Loucy (cell line): Measurements from ENCODE around the gene HBM.

Experiments
- H2AFZ ChIP-seq: fragments of 200-600 bp; sonication (generic); 2 replicates; pipeline ENCODE4 v1.6.0; 2016; ENCODE audit warnings: antibody characterized with exemption, mild to moderate bottlenecking, low read length, moderate library complexity
- H3F3A ChIP-seq: fragments of 200-600 bp; 2 replicates; pipeline ENCODE4 v1.6.0; 2016; ENCODE audit warnings: antibody characterized with exemption, low read depth, mild to moderate bottlenecking
- H3K27me3 ChIP-seq: fragments of 200-600 bp; sonication (generic); 2 replicates; pipeline ENCODE4 v1.6.1; 2014; ENCODE audit warnings: low read length, mild to moderate bottlenecking; ENCODE audit not compliant: insufficient read depth, poor library complexity, severe bottlenecking
- H3K36me3 ChIP-seq: fragments of 200-600 bp; sonication (generic); 2 replicates; pipeline ENCODE4 v1.6.1; 2016; ENCODE audit warnings: low read length; ENCODE audit not compliant: insufficient read depth
- H3K4me1 ChIP-seq: fragments of 200-600 bp; sonication (generic); 2 replicates; pipeline ENCODE4 v1.5.1; 2014; ENCODE audit warnings: low read length, mild to moderate bottlenecking; ENCODE audit not compliant: insufficient read depth, poor library complexity, severe bottlenecking
- H3K4me2 ChIP-seq: fragments of 200-600 bp; sonication (generic); 2 replicates; pipeline ENCODE4 v1.6.0; 2014; ENCODE audit warnings: antibody characterized with exemption, low read length, low read depth, mild to moderate bottlenecking; ENCODE audit not compliant: poor library complexity, severe bottlenecking
- H3K4me3 ChIP-seq: fragments of 200-600 bp; sonication (generic); 2 replicates; pipeline ENCODE4 v1.5.1; 2014; ENCODE audit warnings: low read length, mild to moderate bottlenecking, mixed read lengths; ENCODE audit not compliant: poor library complexity, severe bottlenecking
- H3K79me2 ChIP-seq: fragments of 200-600 bp; sonication (generic); 2 replicates; pipeline ENCODE4 v1.6.1; 2014; ENCODE audit warnings: low read length; ENCODE audit not compliant: insufficient read depth
- H3K9ac ChIP-seq: fragments of 200-600 bp; sonication (generic); 2 replicates; pipeline ENCODE4 v1.6.0; 2014; ENCODE audit warnings: mild to moderate bottlenecking, low read depth, low read length, moderate library complexity; ENCODE audit not compliant: poor library complexity, severe bottlenecking
- H3K9me2 ChIP-seq: fragments of 200-600 bp; sonication (generic); replicated peaks from 2 replicates; pipeline ENCODE4 v1.6.1; 2016; ENCODE audit warnings: low read depth, low read length, mixed read lengths
- H3K9me3 ChIP-seq: fragments of 200-600 bp; sonication (generic); 2 replicates; pipeline ENCODE4 v1.6.1; 2014; ENCODE audit warnings: mild to moderate bottlenecking, antibody characterized with exemption, low read length, low read depth; ENCODE audit not compliant: insufficient read depth
- H4K20me1 ChIP-seq: fragments of 200-600 bp; sonication (generic); 2 replicates; pipeline ENCODE4 v1.6.0; 2014; ENCODE audit warnings: antibody characterized with exemption, low read length, mild to moderate bottlenecking; ENCODE audit not compliant: insufficient read depth, poor library complexity, severe bottlenecking
- EZH2phosphoT487 ChIP-seq: fragments of 200-600 bp; IDR thresholded peaks from 2 replicates; pipeline ENCODE4 v1.6.1; 2018; ENCODE audit warnings: antibody characterized with exemption, mild to moderate bottlenecking, moderate library complexity, borderline replicate concordance
- TF ChIP-seq, protein P1 (sequence below): fragments of 200-600 bp; sonication (generic); conservative IDR thresholded peaks from 2 replicates; pipeline ENCODE4 v1.5.1; 2014; ENCODE audit warnings: mild to moderate bottlenecking, antibody characterized with exemption, low read length

HBM gene

DNA sequence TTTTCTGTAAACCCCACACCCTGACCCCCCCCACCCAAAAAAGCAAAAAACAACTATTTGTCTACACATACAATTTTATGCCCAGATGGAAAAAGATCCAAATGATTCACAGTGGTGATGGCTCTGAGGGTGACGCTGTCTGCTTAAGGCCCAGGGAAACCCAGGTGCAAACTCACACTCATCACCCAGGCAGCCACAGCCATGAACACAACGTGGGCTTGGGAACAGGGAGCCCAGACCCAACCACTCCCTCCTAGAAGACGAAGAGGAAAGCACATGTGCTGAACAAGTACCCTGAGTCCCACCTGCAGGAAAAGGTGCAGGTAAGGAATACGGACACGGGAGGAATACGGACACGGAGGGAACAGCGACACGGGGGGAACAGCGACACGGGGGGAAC, 19.9 kb downstream of the HBM start:
- H3K27me3 ChIP-seq: no peaks in the 10 kb centered on the region
- no peaks in the 10 kb centered on the region for H3K4me1 ChIP-seq
- H2AFZ ChIP-seq: no peak overlapping the region
- no peaks in the 10 kb centered on the region for H3K79me2 ChIP-seq
- H3F3A ChIP-seq: no peaks in the 10 kb centered on the region
- no peak overlapping the region for H3K4me2 ChIP-seq
- no peak for TF ChIP-seq EZH2phosphoT487
- TF ChIP-seq, protein P1, sequence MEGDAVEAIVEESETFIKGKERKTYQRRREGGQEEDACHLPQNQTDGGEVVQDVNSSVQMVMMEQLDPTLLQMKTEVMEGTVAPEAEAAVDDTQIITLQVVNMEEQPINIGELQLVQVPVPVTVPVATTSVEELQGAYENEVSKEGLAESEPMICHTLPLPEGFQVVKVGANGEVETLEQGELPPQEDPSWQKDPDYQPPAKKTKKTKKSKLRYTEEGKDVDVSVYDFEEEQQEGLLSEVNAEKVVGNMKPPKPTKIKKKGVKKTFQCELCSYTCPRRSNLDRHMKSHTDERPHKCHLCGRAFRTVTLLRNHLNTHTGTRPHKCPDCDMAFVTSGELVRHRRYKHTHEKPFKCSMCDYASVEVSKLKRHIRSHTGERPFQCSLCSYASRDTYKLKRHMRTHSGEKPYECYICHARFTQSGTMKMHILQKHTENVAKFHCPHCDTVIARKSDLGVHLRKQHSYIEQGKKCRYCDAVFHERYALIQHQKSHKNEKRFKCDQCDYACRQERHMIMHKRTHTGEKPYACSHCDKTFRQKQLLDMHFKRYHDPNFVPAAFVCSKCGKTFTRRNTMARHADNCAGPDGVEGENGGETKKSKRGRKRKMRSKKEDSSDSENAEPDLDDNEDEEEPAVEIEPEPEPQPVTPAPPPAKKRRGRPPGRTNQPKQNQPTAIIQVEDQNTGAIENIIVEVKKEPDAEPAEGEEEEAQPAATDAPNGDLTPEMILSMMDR: no peak
- no peaks in the 10 kb centered on the region for H4K20me1 ChIP-seq
- peaks cover 21% of the 10 kb centered on the region; the same call in 1 of the 2 replicates for H3K36me3 ChIP-seq
- no peak overlapping the region for H3K9ac ChIP-seq
- H3K9me2 ChIP-seq: no peaks in the 10 kb centered on the region
- no peaks in the 10 kb centered on the region for H3K9me3 ChIP-seq
- no peak overlapping the region for H3K4me3 ChIP-seq

DNA sequence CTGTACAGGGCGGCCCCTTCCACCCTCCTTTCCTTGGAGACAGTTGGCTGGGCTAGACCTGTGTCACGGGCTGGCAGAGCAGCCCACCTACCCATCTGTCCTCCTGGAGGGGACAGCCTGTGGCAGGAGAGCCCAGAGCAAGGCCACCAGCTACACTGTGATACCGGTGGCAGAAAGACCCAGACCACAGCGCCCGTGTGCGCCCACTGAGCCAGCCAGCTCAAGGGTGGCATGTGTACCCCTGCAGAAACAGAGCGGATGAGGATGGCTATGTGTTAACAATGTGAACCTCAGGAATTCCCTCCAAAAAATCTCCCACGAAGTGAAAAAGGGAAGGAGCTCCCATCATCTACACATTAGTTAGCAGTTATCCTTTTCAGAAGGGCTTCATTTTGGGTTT, 21.6 kb downstream of the HBM start:
- no peak for TF ChIP-seq EZH2phosphoT487
- TF ChIP-seq, protein P1: no peak
- Histone ChIP-seq H3K4me1 (no peaks in the 10 kb centered on the region), H2AFZ (no peak overlapping the region), H3K79me2 (no peaks in the 10 kb centered on the region), H3K9me3 (no peaks in the 10 kb centered on the region), H3K27me3 (no peaks in the 10 kb centered on the region), H3F3A (no peaks in the 10 kb centered on the region), H3K36me3 (peaks cover 27% of the 10 kb centered on the region; the same call in 1 of the 2 replicates), H3K4me3 (no peak overlapping the region), H3K9ac (no peak overlapping the region), H3K9me2 (no peaks in the 10 kb centered on the region), H4K20me1 (no peaks in the 10 kb centered on the region), H3K4me2 (no peak overlapping the region)

GRCh38 chr16:188674-189073, 22.9 kb downstream of the HBM start:
- no peak overlapping the region for H3K4me2 ChIP-seq
- H3K79me2 ChIP-seq: no peaks in the 10 kb centered on the region
- H3K9ac ChIP-seq: no peak overlapping the region
- H3K27me3 ChIP-seq: no peaks in the 10 kb centered on the region
- TF ChIP-seq, protein P1: peak; percentile 51
- no peak for TF ChIP-seq EZH2phosphoT487
- H3K4me3 ChIP-seq: no peak overlapping the region
- H4K20me1 ChIP-seq: no peaks in the 10 kb centered on the region
- no peaks in the 10 kb centered on the region for H3K4me1 ChIP-seq
- H3F3A ChIP-seq: no peaks in the 10 kb centered on the region
- H3K9me3 ChIP-seq: no peaks in the 10 kb centered on the region
- peaks cover 27% of the 10 kb centered on the region; the same call in 1 of the 2 replicates for H3K36me3 ChIP-seq
- H3K9me2 ChIP-seq: no peaks in the 10 kb centered on the region
- no peak overlapping the region for H2AFZ ChIP-seq
